ENCODE results near the gene CYBRD1. TPM values are rescaled to one million over a fixed set of nuclear protein-coding genes. Genes with fewer than 3 reads are reported as not detected.

The CYBRD1 gene
- total and polyA plus RNA-seq, 10 of the 15 experiments (the other 5 are each of a cell fraction or from before 2014, with no cell fraction given): 10.8 to 51.9 (median 29.6) TPM

DNA sequence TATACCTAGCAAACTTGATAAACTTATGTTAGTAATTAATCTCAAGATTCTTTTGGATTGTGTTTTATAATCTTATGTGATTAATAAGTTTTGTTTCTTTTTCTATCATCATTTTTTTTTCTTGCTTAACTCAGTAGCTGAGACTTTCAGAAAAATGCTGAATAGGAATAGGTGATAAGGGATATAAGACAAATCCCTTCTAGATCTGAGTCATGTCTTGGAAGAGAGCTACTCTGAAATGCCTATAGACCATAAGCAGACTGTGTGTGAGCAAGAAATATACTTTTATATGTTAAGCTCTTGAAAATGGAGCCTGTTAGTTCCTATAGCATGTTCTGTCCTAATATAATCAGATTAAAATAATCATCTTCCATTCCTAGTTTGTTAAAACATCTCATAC, 29.6 kb downstream of the CYBRD1 start (continued):
- TF ChIP-seq, protein P1, sequence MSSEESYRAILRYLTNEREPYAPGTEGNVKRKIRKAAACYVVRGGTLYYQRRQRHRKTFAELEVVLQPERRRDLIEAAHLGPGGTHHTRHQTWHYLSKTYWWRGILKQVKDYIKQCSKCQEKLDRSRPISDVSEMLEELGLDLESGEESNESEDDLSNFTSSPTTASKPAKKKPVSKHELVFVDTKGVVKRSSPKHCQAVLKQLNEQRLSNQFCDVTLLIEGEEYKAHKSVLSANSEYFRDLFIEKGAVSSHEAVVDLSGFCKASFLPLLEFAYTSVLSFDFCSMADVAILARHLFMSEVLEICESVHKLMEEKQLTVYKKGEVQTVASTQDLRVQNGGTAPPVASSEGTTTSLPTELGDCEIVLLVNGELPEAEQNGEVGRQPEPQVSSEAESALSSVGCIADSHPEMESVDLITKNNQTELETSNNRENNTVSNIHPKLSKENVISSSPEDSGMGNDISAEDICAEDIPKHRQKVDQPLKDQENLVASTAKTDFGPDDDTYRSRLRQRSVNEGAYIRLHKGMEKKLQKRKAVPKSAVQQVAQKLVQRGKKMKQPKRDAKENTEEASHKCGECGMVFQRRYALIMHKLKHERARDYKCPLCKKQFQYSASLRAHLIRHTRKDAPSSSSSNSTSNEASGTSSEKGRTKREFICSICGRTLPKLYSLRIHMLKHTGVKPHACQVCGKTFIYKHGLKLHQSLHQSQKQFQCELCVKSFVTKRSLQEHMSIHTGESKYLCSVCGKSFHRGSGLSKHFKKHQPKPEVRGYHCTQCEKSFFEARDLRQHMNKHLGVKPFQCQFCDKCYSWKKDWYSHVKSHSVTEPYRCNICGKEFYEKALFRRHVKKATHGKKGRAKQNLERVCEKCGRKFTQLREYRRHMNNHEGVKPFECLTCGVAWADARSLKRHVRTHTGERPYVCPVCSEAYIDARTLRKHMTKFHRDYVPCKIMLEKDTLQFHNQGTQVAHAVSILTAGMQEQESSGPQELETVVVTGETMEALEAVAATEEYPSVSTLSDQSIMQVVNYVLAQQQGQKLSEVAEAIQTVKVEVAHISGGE (CRISPR knock-in tag; IDR thresholded peaks at IDR 0.05): no peak
- TF ChIP-seq MYC (IDR thresholded peaks at IDR 0.05; ENCODE audit: insufficient read depth, insufficient read length, insufficient replicate concordance, low read length, severe bottlenecking): no peak
- TF ChIP-seq, protein P2, sequence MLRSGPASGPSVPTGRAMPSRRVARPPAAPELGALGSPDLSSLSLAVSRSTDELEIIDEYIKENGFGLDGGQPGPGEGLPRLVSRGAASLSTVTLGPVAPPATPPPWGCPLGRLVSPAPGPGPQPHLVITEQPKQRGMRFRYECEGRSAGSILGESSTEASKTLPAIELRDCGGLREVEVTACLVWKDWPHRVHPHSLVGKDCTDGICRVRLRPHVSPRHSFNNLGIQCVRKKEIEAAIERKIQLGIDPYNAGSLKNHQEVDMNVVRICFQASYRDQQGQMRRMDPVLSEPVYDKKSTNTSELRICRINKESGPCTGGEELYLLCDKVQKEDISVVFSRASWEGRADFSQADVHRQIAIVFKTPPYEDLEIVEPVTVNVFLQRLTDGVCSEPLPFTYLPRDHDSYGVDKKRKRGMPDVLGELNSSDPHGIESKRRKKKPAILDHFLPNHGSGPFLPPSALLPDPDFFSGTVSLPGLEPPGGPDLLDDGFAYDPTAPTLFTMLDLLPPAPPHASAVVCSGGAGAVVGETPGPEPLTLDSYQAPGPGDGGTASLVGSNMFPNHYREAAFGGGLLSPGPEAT (IDR thresholded peaks at IDR 0.05; ENCODE audit: low read depth): no peak
- TF ChIP-seq, protein P3, sequence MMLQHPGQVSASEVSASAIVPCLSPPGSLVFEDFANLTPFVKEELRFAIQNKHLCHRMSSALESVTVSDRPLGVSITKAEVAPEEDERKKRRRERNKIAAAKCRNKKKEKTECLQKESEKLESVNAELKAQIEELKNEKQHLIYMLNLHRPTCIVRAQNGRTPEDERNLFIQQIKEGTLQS (IDR thresholded peaks at IDR 0.05; ENCODE audit: borderline replicate concordance, extremely low read depth, low read depth, low read length): no peak
- TF ChIP-seq, protein P4, sequence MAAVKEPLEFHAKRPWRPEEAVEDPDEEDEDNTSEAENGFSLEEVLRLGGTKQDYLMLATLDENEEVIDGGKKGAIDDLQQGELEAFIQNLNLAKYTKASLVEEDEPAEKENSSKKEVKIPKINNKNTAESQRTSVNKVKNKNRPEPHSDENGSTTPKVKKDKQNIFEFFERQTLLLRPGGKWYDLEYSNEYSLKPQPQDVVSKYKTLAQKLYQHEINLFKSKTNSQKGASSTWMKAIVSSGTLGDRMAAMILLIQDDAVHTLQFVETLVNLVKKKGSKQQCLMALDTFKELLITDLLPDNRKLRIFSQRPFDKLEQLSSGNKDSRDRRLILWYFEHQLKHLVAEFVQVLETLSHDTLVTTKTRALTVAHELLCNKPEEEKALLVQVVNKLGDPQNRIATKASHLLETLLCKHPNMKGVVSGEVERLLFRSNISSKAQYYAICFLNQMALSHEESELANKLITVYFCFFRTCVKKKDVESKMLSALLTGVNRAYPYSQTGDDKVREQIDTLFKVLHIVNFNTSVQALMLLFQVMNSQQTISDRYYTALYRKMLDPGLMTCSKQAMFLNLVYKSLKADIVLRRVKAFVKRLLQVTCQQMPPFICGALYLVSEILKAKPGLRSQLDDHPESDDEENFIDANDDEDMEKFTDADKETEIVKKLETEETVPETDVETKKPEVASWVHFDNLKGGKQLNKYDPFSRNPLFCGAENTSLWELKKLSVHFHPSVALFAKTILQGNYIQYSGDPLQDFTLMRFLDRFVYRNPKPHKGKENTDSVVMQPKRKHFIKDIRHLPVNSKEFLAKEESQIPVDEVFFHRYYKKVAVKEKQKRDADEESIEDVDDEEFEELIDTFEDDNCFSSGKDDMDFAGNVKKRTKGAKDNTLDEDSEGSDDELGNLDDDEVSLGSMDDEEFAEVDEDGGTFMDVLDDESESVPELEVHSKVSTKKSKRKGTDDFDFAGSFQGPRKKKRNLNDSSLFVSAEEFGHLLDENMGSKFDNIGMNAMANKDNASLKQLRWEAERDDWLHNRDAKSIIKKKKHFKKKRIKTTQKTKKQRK (IDR thresholded peaks at IDR 0.05; ENCODE audit: low read depth, low read length): no peak
- TF ChIP-seq ASH2L (IDR thresholded peaks at IDR 0.05; ENCODE audit: borderline replicate concordance, low read depth): no peak
- TF ChIP-seq PAX5 (IDR thresholded peaks at IDR 0.05; ENCODE audit: borderline replicate concordance, low read depth, low read length): no peak
- TF ChIP-seq SREBF2 (IDR thresholded peaks at IDR 0.05; ENCODE audit: low read length): no peak
- no peak for TF ChIP-seq GATAD2B (conservative IDR thresholded peaks at IDR 0.05; ENCODE audit: low read depth)
- TF ChIP-seq MTA3 (IDR thresholded peaks at IDR 0.05; ENCODE audit: borderline replicate concordance, low read length): no peak
- no peak for TF ChIP-seq JUNB (IDR thresholded peaks at IDR 0.05)
